Testis (tissue), 3 donors: ENCODE measurements around the gene KCTD3. TPM values are rescaled to one million over a fixed set of nuclear protein-coding genes. Genes with fewer than 3 reads are reported as not detected.

Experiments
- DNase-seq: peaks from one replicate; pipeline ENCODE4 v3.0.0-alpha.2; 2019
- H3K27ac ChIP-seq, 2 donors: fragments of 200-600 bp; sonication (generic); one replicate each; pipeline ENCODE4 v1.5.1; 2019
- H3K27me3 ChIP-seq: fragments of 200-600 bp; sonication (generic); one replicate; pipeline ENCODE4 v1.5.1; 2019
- H3K36me3 ChIP-seq: fragments of 200-600 bp; sonication (generic); one replicate; pipeline ENCODE4 v1.5.1; 2017; ENCODE audit warnings: low read depth; ENCODE audit errors: missing control alignments
- H3K4me1 ChIP-seq: fragments of 200-600 bp; sonication (generic); one replicate; pipeline ENCODE4 v1.5.1; 2019
- H3K4me3 ChIP-seq, 2 donors: fragments of 200-600 bp; sonication (generic); one replicate each; pipeline ENCODE4 v1.5.1; 2017 to 2019
- H3K9me3 ChIP-seq: fragments of 200-600 bp; sonication (generic); one replicate; pipeline ENCODE4 v1.5.1; 2017
- CTCF ChIP-seq, 3 experiments: fragments of 450-650 bp in 2 of 3; fragments of 200-600 bp in 1 of 3; sonication (generic) in 1 of 3; IDR thresholded peaks; one replicate each; pipeline ENCODE4 v1.5.1; 2016 to 2019; ENCODE audit warnings: antibody characterized with exemption in 3 of 3, mild to moderate bottlenecking in 2 of 3, moderate library complexity in 1 of 3
- POLR2A ChIP-seq: fragments of 450-650 bp; IDR thresholded peaks from one replicate; pipeline ENCODE4 v1.6.1; 2017; ENCODE audit warnings: antibody characterized with exemption, mild to moderate bottlenecking, moderate library complexity
- WGBS, 2 donors: methylation state at CpG; one replicate each; pipeline ENCODE4 v1.1.5; 2018; 5-methylcytosine and 5-hydroxymethylcytosine counted together
- intact Hi-C: fragments of 100-400 bp; cut with DNase I; formaldehyde crosslinking; loops from one replicate; pipeline ENCODE4 v1.15.1; 2023; ENCODE audit warnings: low total_unique reads
- polyA plus RNA-seq: library from polyadenylated mRNA; stranded (reverse); fragments of 350-450 nt; fragmentation: Illumina TruSeq; extraction: RNeasy Lipid Tissue Mini Kit (QIAGEN cat#74804); gene quantifications from one replicate; pipeline ENCODE4 v1.2.3, GENCODE V29; 2014; ENCODE audit warnings: low read depth, low replicate concordance; ENCODE audit not compliant: insufficient read depth
- total RNA-seq, 2 donors: library from RNA; depleted of rRNA; stranded (reverse); fragments of >200 nt; gene quantifications; one replicate each; pipeline ENCODE4 v1.2.3, GENCODE V29; 2016

KCTD3 gene
- total and polyA plus RNA-seq, 3 donors from 2014 or later, result 38.1 to 81.5 (median 70.2) TPM

- 70 to 75% methylated on average over 8 of the region's 8 CpGs for WGBS, 2 donors
- H3K9me3 ChIP-seq, result no peaks in the 10 kb centered on the region
- H3K36me3 ChIP-seq, result no peaks in the 10 kb centered on the region
- TF ChIP-seq POLR2A (no peak), CTCF (IDR thresholded peaks at IDR 0.05) (no peak)
- H3K27me3 ChIP-seq, result no peaks in the 10 kb centered on the region
- intact Hi-C loops, result no loop called here
- H3K4me1 ChIP-seq, result no peaks in the 10 kb centered on the region
- H3K4me3 ChIP-seq, result no peak overlapping the region
- no peak overlapping the region for H3K27ac ChIP-seq
- DNase-seq, result no peak
These were observed 43.8 kb upstream of the KCTD3 start for GRCh38 chr1:215523128-215523861.

GRCh38 chr1:215523906-215524305, 43.2 kb upstream of the KCTD3 start:
- intact Hi-C loops, result no loop called here
- 43 to 47% methylated on average over 2 of the region's 2 CpGs for WGBS, 2 donors
- H3K4me3 ChIP-seq, result no peak overlapping the region

GRCh38 chr1:215526147-215526845, 40.8 kb upstream of the KCTD3 start:
- DNase-seq, result no peak
- intact Hi-C loops, result no loop called here
- Histone ChIP-seq H3K27me3 (no peaks in the 10 kb centered on the region), H3K4me1 (no peaks in the 10 kb centered on the region), H3K36me3 (no peaks in the 10 kb centered on the region), H3K27ac (no peak overlapping the region), H3K9me3 (no peaks in the 10 kb centered on the region), H3K4me3 (no peak overlapping the region)
- TF ChIP-seq CTCF (IDR thresholded peaks at IDR 0.05) (peak; percentile 69 to 84 (median 77)), POLR2A (no peak)
- WGBS, 2 donors, result 27 to 38% methylated on average over 7 of the region's 7 CpGs

More at GRCh38 chr1:215523906-215524305, 43.2 kb upstream of the KCTD3 start:
- no peak for TF ChIP-seq CTCF (IDR thresholded peaks at IDR 0.05)
- TF ChIP-seq POLR2A, result no peak
- H3K4me1 ChIP-seq, result no peaks in the 10 kb centered on the region
- no peaks in the 10 kb centered on the region for H3K27me3 ChIP-seq
- no peaks in the 10 kb centered on the region for H3K9me3 ChIP-seq
- no peaks in the 10 kb centered on the region for H3K36me3 ChIP-seq
- H3K27ac ChIP-seq, result no peak overlapping the region
- no peak for DNase-seq

GRCh38 chr1:215526846-215527151, 40.3 kb upstream of the KCTD3 start:
- no peak overlapping the region for H3K27ac ChIP-seq
- H3K9me3 ChIP-seq, result no peaks in the 10 kb centered on the region
- no peak for DNase-seq
- H3K4me3 ChIP-seq, result no peak overlapping the region
- no peaks in the 10 kb centered on the region for H3K27me3 ChIP-seq
- no peaks in the 10 kb centered on the region for H3K36me3 ChIP-seq
- no peaks in the 10 kb centered on the region for H3K4me1 ChIP-seq
- intact Hi-C loops, result no loop called here
- TF ChIP-seq POLR2A, result no peak
- no peak for TF ChIP-seq CTCF (IDR thresholded peaks at IDR 0.05)

- Histone ChIP-seq H3K9me3 (no peaks in the 10 kb centered on the region), H3K4me1 (no peaks in the 10 kb centered on the region), H3K36me3 (no peaks in the 10 kb centered on the region), H3K4me3 (no peak overlapping the region), H3K27ac (no peak overlapping the region), H3K27me3 (no peaks in the 10 kb centered on the region)
- intact Hi-C loops, result no loop called here
- no peak for TF ChIP-seq POLR2A
- TF ChIP-seq CTCF (IDR thresholded peaks at IDR 0.05), result no peak
- DNase-seq, result no peak
- WGBS, 2 donors, result 74 to 88% methylated on average over 3 to 4 of the region's 4 CpGs
These were observed 38.0 kb upstream of the KCTD3 start for GRCh38 chr1:215529111-215529510.
